C4-2B (cell line): Measurements from ENCODE around the gene SMKR1.

Experiments
- H3K27ac ChIP-seq: fragments of 450-650 bp; 2 replicates; pipeline ENCODE4 v1.5.1; 2017
- ZFX ChIP-seq: fragments of 450-650 bp; IDR thresholded peaks from 2 replicates; pipeline ENCODE4 v1.6.1; 2017
- TF ChIP-seq, protein P1 (sequence below): fragments of 450-650 bp; conservative IDR thresholded peaks from 2 replicates; pipeline ENCODE4 v1.5.1; 2017; ENCODE audit warnings: mild to moderate bottlenecking

SMKR1 gene

DNA sequence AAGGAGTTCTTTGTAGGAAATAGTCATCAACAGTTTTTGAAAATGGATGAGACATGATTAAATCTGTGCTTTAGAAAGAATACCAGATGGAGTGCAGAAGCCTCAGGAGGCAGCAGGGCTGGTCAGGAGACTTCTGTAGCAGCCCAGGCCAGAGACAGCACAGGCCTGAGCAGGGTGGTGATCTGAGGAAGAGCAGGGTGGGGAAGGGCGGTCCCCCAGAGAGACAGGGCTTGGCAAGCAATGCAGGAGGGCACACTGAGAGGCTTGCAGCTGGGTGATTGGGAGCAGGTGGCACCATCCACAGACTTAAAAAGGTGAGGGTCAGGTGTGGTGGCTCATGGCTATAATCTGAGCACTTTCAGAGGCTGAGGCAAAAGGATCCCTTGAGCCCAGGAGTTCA is 4.3 kb upstream of the SMKR1 start:
- H3K27ac ChIP-seq, result no peak overlapping the region
- no peak for TF ChIP-seq ZFX
- TF ChIP-seq, protein P1, sequence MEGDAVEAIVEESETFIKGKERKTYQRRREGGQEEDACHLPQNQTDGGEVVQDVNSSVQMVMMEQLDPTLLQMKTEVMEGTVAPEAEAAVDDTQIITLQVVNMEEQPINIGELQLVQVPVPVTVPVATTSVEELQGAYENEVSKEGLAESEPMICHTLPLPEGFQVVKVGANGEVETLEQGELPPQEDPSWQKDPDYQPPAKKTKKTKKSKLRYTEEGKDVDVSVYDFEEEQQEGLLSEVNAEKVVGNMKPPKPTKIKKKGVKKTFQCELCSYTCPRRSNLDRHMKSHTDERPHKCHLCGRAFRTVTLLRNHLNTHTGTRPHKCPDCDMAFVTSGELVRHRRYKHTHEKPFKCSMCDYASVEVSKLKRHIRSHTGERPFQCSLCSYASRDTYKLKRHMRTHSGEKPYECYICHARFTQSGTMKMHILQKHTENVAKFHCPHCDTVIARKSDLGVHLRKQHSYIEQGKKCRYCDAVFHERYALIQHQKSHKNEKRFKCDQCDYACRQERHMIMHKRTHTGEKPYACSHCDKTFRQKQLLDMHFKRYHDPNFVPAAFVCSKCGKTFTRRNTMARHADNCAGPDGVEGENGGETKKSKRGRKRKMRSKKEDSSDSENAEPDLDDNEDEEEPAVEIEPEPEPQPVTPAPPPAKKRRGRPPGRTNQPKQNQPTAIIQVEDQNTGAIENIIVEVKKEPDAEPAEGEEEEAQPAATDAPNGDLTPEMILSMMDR, result no peak

DNA sequence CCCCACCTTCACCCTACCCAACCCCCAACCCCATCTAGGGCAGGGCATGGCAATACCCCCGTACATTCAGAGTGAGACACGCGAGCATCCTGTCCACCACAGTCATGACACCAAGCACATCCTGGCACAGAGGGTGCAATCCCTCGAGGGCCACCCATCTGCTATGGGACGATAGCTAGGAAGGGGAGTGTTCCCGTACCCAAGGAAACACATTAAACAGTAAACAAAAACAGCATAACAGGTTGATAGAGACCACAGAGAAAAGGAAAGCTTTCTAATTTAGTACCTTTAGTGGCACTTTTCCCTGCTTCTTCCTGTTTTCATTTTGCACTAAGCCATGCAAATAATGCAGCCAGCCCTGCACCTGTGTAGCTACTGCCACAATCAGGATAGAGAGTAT is 2.3 kb upstream of the SMKR1 start:
- TF ChIP-seq, protein P1, result no peak
- TF ChIP-seq ZFX, result no peak
- no peak overlapping the region for H3K27ac ChIP-seq

DNA sequence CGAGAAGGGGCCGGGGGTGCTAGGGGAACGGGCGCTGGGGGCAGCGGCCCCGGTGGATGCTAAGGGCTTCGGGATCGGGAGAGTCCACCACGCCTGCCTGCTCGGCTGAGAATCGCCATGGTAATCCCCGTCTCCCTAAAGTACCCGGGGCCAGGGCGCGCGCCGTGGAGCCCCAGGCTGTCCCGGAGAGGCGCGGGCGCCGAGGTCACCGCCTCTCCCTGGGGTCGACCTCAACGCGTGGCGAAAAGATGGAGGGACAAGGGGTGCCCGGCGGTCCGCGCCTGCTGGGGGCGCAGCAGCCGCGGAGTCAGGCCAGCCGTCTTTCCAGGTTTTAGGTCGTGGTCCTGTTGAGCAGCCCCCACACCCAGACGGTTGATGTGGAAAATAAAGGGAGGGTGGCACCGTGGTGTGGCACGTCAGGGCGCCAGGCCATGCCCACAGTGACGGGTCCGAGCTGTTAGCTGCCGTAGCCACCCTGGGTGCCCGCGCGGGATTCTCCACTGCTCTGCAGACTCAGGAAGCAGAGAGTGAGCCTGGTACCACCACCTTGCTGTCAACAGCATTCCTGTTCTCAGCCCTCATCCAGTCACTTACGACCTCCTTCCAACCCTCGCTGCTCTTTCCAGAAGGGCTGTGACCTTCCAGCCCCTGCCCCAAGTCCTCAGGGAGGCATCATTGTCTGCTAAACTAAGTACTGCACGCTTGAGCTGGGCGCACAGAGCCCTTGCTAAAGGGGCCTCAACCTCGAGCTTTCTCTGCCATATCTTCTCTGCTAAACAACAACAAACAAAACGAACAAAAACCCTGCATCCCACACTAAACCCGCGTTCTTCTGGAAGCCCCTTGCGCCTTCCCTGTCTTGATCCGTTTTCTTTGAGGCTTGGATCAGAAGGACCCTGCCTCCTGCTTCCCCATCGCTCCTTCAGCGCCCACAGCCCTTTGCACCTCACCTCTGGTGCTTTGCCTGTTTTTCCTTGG is 666 bp downstream of the SMKR1 start:
- TF ChIP-seq, protein P1, result no peak; the same call in 1 of the 2 replicates
- peak; percentile 67 for TF ChIP-seq ZFX
- H3K27ac ChIP-seq, result peak overlapping the region; percentile 72

GRCh38 chr7:129503725-129504124 is 1.4 kb downstream of the SMKR1 start:
- TF ChIP-seq, protein P1, result no peak
- TF ChIP-seq ZFX, result no peak
- H3K27ac ChIP-seq, result no peak overlapping the region

DNA sequence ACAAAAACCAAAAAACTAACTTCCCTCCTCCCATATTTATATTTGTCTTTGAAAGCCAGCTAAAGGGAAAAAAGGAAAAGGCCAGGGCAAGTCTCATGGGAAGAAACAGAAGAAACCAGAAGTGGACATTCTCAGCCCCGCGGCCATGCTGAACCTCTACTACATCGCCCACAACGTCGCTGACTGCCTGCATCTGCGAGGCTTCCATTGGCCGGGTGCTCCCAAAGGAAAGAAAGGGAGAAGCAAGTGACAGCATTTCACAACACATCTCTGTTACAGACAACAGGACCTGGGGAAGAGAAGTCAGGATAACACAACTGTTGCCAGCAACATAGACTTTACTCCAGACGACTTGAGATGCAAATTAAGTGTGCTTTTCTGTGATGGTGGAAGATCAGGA is 9.9 kb downstream of the SMKR1 start:
- TF ChIP-seq ZFX, result no peak
- TF ChIP-seq, protein P1, result no peak
- no peak overlapping the region for H3K27ac ChIP-seq

GRCh38 chr7:129513546-129513945 is 11.2 kb downstream of the SMKR1 start:
- H3K27ac ChIP-seq, result no peak overlapping the region
- no peak for TF ChIP-seq ZFX
- TF ChIP-seq, protein P1, result no peak

GRCh38 chr7:129514683-129515082 is 12.4 kb downstream of the SMKR1 start:
- H3K27ac ChIP-seq, result no peak overlapping the region
- TF ChIP-seq, protein P1, result no peak
- no peak for TF ChIP-seq ZFX
